HCT116 (cell line): ENCODE results near the gene LEAP2.

Experiments
- ELF1 ChIP-seq: IDR thresholded peaks from 2 replicates; pipeline ENCODE4 v1.6.1; 2012; ENCODE audit warnings: low read depth, borderline replicate concordance
- POLR2A ChIP-seq: IDR thresholded peaks from 2 replicates; pipeline ENCODE4 v1.7.0; 2011; ENCODE audit warnings: borderline replicate concordance; ENCODE audit not compliant: insufficient read depth, insufficient read length; ENCODE audit errors: extremely low read depth
- POLR2AphosphoS5 ChIP-seq: IDR thresholded peaks from 2 replicates; pipeline ENCODE4 v1.6.1; 2011; ENCODE audit warnings: mild to moderate bottlenecking, low read depth, low read length, moderate library complexity
- TF ChIP-seq, protein P1 (sequence below), 3 experiments: fragments of 200-600 bp in 1 of 3; sonication (generic) in 1 of 3; IDR thresholded peaks in 2 of 3; conservative IDR thresholded peaks in 1 of 3; 2 replicates each; pipeline ENCODE4 v1.5.1; 2012 to 2017; ENCODE audit warnings: low read depth in 2 of 3, low read length in 2 of 3, antibody characterized with exemption in 1 of 3, borderline replicate concordance in 1 of 3, control low read depth in 1 of 3, mild to moderate bottlenecking in 1 of 3, mixed read lengths in 1 of 3, mixed run types in 1 of 3, moderate library complexity in 1 of 3; ENCODE audit not compliant: insufficient read depth in 1 of 3
- TF ChIP-seq, protein P2 (sequence below): IDR thresholded peaks from 2 replicates; pipeline ENCODE4 v1.6.1; 2012

DNA sequence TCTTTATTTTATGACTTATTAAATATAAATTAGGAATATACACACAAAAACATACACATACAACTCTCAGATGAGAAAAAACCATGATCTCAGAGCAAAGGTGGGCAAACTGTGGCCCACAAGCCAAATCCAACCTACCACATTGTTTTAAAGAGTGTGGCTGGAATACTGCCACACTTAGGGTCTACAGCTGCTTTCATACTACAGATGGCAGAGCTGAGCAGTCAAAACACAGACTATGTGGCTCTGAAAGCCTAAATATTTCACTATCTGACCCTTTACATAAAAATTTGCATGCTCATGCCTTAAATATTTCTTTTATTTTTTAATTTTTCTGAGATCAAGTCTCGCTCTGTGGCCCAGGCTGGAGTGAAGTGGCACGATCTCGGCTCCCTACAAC, 28.3 kb downstream of the LEAP2 start:
- TF ChIP-seq, protein P1, sequence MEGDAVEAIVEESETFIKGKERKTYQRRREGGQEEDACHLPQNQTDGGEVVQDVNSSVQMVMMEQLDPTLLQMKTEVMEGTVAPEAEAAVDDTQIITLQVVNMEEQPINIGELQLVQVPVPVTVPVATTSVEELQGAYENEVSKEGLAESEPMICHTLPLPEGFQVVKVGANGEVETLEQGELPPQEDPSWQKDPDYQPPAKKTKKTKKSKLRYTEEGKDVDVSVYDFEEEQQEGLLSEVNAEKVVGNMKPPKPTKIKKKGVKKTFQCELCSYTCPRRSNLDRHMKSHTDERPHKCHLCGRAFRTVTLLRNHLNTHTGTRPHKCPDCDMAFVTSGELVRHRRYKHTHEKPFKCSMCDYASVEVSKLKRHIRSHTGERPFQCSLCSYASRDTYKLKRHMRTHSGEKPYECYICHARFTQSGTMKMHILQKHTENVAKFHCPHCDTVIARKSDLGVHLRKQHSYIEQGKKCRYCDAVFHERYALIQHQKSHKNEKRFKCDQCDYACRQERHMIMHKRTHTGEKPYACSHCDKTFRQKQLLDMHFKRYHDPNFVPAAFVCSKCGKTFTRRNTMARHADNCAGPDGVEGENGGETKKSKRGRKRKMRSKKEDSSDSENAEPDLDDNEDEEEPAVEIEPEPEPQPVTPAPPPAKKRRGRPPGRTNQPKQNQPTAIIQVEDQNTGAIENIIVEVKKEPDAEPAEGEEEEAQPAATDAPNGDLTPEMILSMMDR (IDR thresholded peaks at IDR 0.05 in 2 of 3, conservative IDR thresholded peaks at IDR 0.05 in 1 of 3; ENCODE audit: borderline replicate concordance in 1 of 3, insufficient read depth in 1 of 3, low read depth in 2 of 3, low read length in 2 of 3): no peak
- TF ChIP-seq POLR2AphosphoS5 (no peak), POLR2A (no peak), ELF1 (no peak)
- TF ChIP-seq, protein P2, sequence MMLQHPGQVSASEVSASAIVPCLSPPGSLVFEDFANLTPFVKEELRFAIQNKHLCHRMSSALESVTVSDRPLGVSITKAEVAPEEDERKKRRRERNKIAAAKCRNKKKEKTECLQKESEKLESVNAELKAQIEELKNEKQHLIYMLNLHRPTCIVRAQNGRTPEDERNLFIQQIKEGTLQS: no peak
